Mesothelial cell of epicardium (in vitro differentiated cells): Measurements from ENCODE around the gene FGF10. TPM values are rescaled to one million over a fixed set of nuclear protein-coding genes. Genes with fewer than 3 reads are reported as not detected.

ENCODE experiments used
- DNase-seq, 2 experiments: peaks; one replicate each; pipeline ENCODE4 v3.0.0; 2021; ENCODE audit warnings: low spot score in 2 of 2; ENCODE audit not compliant: unreplicated experiment in 2 of 2
- H3K27ac Mint-ChIP-seq: 2 replicates; pipeline ENCODE4 v1.8.0; 2021; ENCODE audit warnings: mixed read lengths
- H3K27me3 Mint-ChIP-seq: 2 replicates; pipeline ENCODE4 v1.8.0; 2021; ENCODE audit warnings: low read depth, mixed read lengths
- H3K36me3 Mint-ChIP-seq: 2 replicates; pipeline ENCODE4 v1.8.0; 2021; ENCODE audit warnings: mixed read lengths
- H3K4me1 Mint-ChIP-seq: 2 replicates; pipeline ENCODE4 v1.8.0; 2021; ENCODE audit warnings: mixed read lengths
- H3K4me3 Mint-ChIP-seq: 2 replicates; pipeline ENCODE4 v1.8.0; 2021; ENCODE audit warnings: mild to moderate bottlenecking, moderate library complexity, mixed read lengths
- H3K9me3 Mint-ChIP-seq: 2 replicates; pipeline ENCODE4 v1.8.0; 2021; ENCODE audit warnings: mixed read lengths
- total RNA-seq: library from RNA; stranded (reverse); gene quantifications from 3 replicates; pipeline ENCODE4 v1.2.1, GENCODE V29; 2021
- TF ChIP-seq, protein P1 (sequence below): fragments of 200-600 bp; sonication (generic); IDR thresholded peaks from one replicate; pipeline ENCODE4 v1.5.0; 2021; ENCODE audit warnings: antibody characterized with exemption; ENCODE audit not compliant: unreplicated experiment

Gene FGF10
- total RNA-seq = 0.22 to 0.31 TPM in 2 of 3 replicates, not detected in the other

DNA sequence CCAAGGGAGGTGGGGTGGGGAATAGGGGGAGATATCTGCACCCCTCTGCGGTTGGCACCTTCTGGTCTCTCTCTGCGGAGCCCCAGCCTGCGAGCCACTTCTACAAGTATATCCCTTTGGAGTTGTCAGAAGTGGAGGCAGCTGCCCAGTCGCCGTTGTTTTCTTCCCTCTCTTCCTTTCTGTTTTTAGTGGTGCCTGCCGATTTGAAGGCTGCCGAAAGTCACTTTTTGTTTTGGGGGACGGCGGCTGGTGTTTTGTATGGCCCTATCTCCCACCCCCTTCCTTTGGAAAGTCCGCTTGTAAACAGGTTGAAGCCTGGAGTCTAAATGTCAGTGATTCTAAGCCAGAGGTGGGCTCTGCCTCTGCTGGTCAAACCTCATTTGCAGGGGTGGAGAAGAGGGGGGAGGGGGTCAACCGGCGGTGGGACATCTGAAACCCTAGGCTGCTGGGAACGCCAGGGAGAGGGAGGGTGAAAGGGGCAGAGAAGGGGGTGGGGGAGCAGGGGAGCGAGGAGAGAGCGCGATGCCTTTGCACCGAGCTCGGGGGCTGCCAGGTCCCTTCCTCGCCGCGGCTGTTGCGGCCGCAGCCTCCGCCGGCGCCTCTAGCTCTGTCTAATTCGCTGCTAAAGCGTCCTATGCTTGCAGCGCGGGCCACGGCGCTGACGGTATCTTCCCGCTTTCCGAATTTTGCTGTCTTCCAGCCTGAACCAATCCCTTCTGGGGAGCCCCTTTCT lies at the start of gene FGF10:
TSS of gene FGF10 (minus strand) at position 331 of the 733 bp plus-strand sequence. CDS start 738 bp downstream, outside the sequence.
- Mint-ChIP-seq H3K27me3 (peaks cover 90% of the 10 kb centered on the region), H3K27ac (no peak within 1 kb of the TSS), H3K4me1 (peaks cover 26% of the 10 kb centered on the region), H3K36me3 (no peaks in the 10 kb centered on the region), H3K9me3 (no peaks in the 10 kb centered on the region), H3K4me3 (peak within 1 kb of the TSS; percentile 72)
- peak in 1 of 2 experiments; percentile 53 for DNase-seq
- TF ChIP-seq, protein P1, sequence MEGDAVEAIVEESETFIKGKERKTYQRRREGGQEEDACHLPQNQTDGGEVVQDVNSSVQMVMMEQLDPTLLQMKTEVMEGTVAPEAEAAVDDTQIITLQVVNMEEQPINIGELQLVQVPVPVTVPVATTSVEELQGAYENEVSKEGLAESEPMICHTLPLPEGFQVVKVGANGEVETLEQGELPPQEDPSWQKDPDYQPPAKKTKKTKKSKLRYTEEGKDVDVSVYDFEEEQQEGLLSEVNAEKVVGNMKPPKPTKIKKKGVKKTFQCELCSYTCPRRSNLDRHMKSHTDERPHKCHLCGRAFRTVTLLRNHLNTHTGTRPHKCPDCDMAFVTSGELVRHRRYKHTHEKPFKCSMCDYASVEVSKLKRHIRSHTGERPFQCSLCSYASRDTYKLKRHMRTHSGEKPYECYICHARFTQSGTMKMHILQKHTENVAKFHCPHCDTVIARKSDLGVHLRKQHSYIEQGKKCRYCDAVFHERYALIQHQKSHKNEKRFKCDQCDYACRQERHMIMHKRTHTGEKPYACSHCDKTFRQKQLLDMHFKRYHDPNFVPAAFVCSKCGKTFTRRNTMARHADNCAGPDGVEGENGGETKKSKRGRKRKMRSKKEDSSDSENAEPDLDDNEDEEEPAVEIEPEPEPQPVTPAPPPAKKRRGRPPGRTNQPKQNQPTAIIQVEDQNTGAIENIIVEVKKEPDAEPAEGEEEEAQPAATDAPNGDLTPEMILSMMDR = no peak

DNA sequence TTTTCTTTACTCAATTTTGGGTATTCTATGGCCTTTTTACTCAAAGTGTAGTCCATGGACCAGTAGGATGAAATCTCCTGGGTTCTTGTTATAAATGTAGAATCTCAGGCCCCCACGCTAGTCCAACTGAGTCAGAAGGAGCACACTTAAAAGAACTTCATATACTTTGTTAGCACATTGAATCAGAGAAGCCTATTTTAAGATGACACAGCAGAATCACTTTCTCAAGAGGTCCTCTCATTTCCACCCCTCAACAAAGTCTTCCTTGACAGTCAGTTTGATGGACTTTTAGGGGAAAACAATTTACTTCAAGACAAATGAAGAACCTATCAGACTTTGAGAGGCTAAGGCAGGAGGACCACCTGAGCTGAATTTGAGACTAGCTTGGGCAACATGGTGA lies 37.7 kb upstream of the FGF10 start:
- TF ChIP-seq, protein P1 = no peak
- Mint-ChIP-seq H3K27ac (no peak overlapping the region), H3K36me3 (no peaks in the 10 kb centered on the region), H3K27me3 (no peaks in the 10 kb centered on the region), H3K4me1 (no peaks in the 10 kb centered on the region), H3K4me3 (no peak overlapping the region), H3K9me3 (no peaks in the 10 kb centered on the region)
- no peak for DNase-seq

DNA sequence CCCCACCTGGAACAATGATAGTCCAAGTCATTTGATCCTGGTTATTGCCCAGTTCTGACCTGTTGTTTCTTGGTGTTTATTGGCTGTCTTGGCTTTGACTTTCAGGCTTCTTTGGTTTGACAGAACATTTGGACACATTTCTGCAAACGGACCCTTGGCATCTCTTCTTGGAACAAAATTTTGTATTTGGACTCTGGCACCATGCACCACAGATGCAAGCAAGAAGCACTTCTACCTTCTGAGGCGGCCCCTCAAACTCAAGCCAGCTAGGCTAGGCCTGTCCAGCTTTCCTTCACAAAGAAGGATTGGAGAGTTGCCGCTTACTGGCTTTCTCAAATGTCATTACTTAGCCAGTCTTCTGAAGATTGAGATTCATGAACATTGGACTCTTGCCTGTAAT lies 23.1 kb upstream of the FGF10 start:
- H3K36me3 Mint-ChIP-seq = no peaks in the 10 kb centered on the region
- H3K9me3 Mint-ChIP-seq = no peaks in the 10 kb centered on the region
- no peak overlapping the region for H3K27ac Mint-ChIP-seq
- no peaks in the 10 kb centered on the region for H3K4me1 Mint-ChIP-seq
- H3K4me3 Mint-ChIP-seq = no peak overlapping the region
- no peak for DNase-seq
- no peaks in the 10 kb centered on the region for H3K27me3 Mint-ChIP-seq
- TF ChIP-seq, protein P1 = no peak

DNA sequence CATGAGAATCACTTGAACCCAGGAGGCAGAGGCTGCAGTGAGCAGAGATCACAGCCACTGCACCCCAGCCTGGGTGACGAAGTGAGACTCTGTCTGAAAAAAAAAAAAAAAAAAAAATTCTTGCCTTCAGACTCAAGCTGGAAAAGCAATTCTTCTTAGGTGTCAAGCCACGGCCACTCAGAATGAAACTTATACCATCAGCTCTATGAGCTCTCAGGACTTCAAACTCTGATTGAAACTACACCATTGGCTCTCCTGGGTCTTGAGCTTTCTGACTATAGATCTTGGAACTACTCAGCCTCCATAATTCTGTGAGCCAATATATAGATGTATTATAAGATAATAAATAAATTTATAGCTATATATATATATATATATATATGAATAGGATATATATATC lies 12.9 kb upstream of the FGF10 start:
- Mint-ChIP-seq H3K27me3 (peaks cover 2% of the 10 kb centered on the region), H3K27ac (no peak overlapping the region), H3K36me3 (no peaks in the 10 kb centered on the region), H3K4me3 (no peak overlapping the region), H3K9me3 (no peaks in the 10 kb centered on the region), H3K4me1 (no peaks in the 10 kb centered on the region)
- DNase-seq = no peak
- TF ChIP-seq, protein P1 = no peak

DNA sequence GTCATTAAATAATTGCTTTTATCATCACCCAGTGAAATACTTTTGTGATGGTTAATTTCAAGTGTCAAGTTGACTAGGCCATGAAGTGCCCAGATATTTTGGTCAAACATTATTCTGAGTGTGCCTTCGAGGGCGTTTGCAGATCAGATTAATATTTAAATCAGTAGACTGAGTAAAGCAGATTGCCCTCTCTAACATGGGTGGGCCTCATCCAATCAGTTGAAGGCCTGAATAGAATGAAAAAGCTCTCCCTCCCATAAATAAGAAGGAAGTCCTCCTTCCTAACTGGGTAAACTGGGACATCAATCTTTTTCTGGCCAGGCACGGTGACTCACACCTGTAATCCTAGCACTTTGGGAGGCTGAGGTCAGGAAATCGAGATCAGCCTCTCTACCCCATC lies 12.4 kb upstream of the FGF10 start:
- H3K4me1 Mint-ChIP-seq = no peaks in the 10 kb centered on the region
- H3K36me3 Mint-ChIP-seq = no peaks in the 10 kb centered on the region
- DNase-seq = no peak
- H3K27me3 Mint-ChIP-seq = peaks cover 3% of the 10 kb centered on the region
- TF ChIP-seq, protein P1 = no peak
- H3K27ac Mint-ChIP-seq = no peak overlapping the region
- no peaks in the 10 kb centered on the region for H3K9me3 Mint-ChIP-seq
- no peak overlapping the region for H3K4me3 Mint-ChIP-seq

DNA sequence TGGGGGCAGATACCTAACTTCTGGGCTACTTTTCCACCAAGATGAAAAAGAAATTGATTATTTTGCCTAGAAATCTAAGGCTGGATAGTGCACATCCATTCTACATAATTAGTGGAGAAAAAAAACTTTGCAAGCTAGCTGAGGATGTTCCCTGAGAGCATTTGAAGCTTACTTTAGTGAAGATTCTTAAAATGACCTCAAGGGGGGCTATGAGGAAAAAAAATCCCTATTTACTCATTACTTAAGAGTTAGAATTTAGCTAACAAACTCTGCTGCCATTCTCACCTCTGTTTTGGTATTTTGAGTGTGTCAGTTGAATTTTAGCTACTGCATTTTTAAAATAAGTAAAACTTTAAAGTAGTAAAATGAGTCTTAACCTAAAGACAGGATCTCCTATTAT lies 9.2 kb upstream of the FGF10 start:
- DNase-seq = no peak
- no peak overlapping the region for H3K4me3 Mint-ChIP-seq
- TF ChIP-seq, protein P1 = no peak
- no peaks in the 10 kb centered on the region for H3K4me1 Mint-ChIP-seq
- peaks cover 18% of the 10 kb centered on the region for H3K27me3 Mint-ChIP-seq
- no peaks in the 10 kb centered on the region for H3K9me3 Mint-ChIP-seq
- H3K27ac Mint-ChIP-seq = no peak overlapping the region
- H3K36me3 Mint-ChIP-seq = no peaks in the 10 kb centered on the region
